A549 (cell line): ENCODE data around the gene EMX2. TPM values are rescaled to one million over a fixed set of nuclear protein-coding genes. Genes with fewer than 3 reads are reported as not detected.

Experiments
- ATAC-seq, 2 experiments: fragments of 200-7000 bp in 1 of 2; fragments of >200 bp in 1 of 2; cut with Nextera tagmentation in 1 of 2; cut with Tn5 transposase in 1 of 2; 3 replicates each; pipeline versions ENCODE4 v1.8.0 to v1.9.1; 2018 to 2020; ENCODE audit warnings: mild to moderate bottlenecking in 1 of 2, moderate library complexity in 1 of 2
- CTCF ChIA-PET: fragments of 300-600 bp; sonication (Branson Sonifier 250); formaldehyde crosslinking; extraction: SDS; loops from one replicate; lab custom pipeline; 2021; ENCODE audit warnings: antibody characterized with exemption, inconsistent platforms; lab: Yijun Ruan, JAX
- POLR2A ChIA-PET: fragments of 350-600 bp; formaldehyde crosslinking; extraction: SDS; loops from one replicate; lab custom pipeline; 2021; ENCODE audit warnings: antibody characterized with exemption, inconsistent platforms; lab: Yijun Ruan, JAX
- DNase-seq, 2 experiments: peaks; one replicate each; pipeline versions ENCODE4 v3.0.0 to v3.0.0-alpha.2; 2011 to 2016; ENCODE audit warnings: low read depth in 1 of 2, low spot score in 1 of 2
- FAIRE-seq: peaks from 2 replicates; lab custom pipeline; 2011; peaks lifted over from hg19 to GRCh38; lab: Jason Lieb, UNC
- H3K27ac ChIP-seq, 2 experiments: fragments of >200 bp; sonication (Bioruptor Twin); formaldehyde crosslinking; 3 replicates each; pipeline ENCODE4 v1.5.1; 2016 to 2017
- H3K4me1 ChIP-seq: fragments of >200 bp; sonication (Bioruptor Twin); formaldehyde crosslinking; 3 replicates; pipeline ENCODE4 v1.6.1; 2016
- H3K4me2 ChIP-seq: fragments of >200 bp; sonication (Bioruptor Twin); formaldehyde crosslinking; 3 replicates; pipeline ENCODE4 v1.6.1; 2016
- H3K4me3 ChIP-seq: fragments of >200 bp; sonication (Bioruptor Twin); formaldehyde crosslinking; 3 replicates; pipeline ENCODE4 v1.5.1; 2016
- H3K9me3 ChIP-seq: fragments of >200 bp; sonication (Bioruptor Twin); formaldehyde crosslinking; 3 replicates; pipeline ENCODE4 v1.6.1; 2016
- CBX2 ChIP-seq: fragments of 200-600 bp; sonication (generic); IDR thresholded peaks from 2 replicates; pipeline ENCODE4 v1.6.1; 2016; ENCODE audit warnings: low read depth, mild to moderate bottlenecking, borderline replicate concordance
- CBX8 ChIP-seq: fragments of 200-600 bp; sonication (generic); IDR thresholded peaks from 2 replicates; pipeline ENCODE4 v1.6.1; 2016
- CEBPB ChIP-seq, 2 experiments: fragments of >200 bp in 1 of 2; sonication (Bioruptor Twin) in 1 of 2; formaldehyde crosslinking in 1 of 2; IDR thresholded peaks; 2 replicates each; pipeline ENCODE4 v1.6.1; 2012 to 2016
- EHMT2 ChIP-seq: fragments of 200-600 bp; sonication (generic); IDR thresholded peaks from 2 replicates; pipeline ENCODE4 v1.6.1; 2016; ENCODE audit warnings: antibody characterized with exemption, low read depth, mild to moderate bottlenecking, moderate library complexity
- FOSB ChIP-seq: fragments of 250-450 bp; sonication (Bioruptor Pico); IDR thresholded peaks from 2 replicates; pipeline ENCODE4 v1.5.0; 2020; ENCODE audit warnings: mild to moderate bottlenecking, moderate library complexity
- HDAC2 ChIP-seq: fragments of 200-600 bp; sonication (generic); IDR thresholded peaks from 2 replicates; pipeline ENCODE4 v1.6.1; 2016
- JUN ChIP-seq, 2 experiments: fragments of >200 bp; sonication (Bioruptor Twin); formaldehyde crosslinking; IDR thresholded peaks; 2 replicates in 1 of 2; 3 replicates in 1 of 2; pipeline ENCODE4 v1.6.1; 2016 to 2017
- JUNB ChIP-seq: fragments of >200 bp; sonication (Bioruptor Twin); formaldehyde crosslinking; IDR thresholded peaks from 2 replicates; pipeline ENCODE4 v1.6.1; 2016
- KDM1A ChIP-seq: fragments of 200-600 bp; sonication (generic); IDR thresholded peaks from 2 replicates; pipeline ENCODE4 v1.6.1; 2016; ENCODE audit warnings: low read depth, mild to moderate bottlenecking
- KDM5A ChIP-seq: fragments of 200-600 bp; sonication (generic); IDR thresholded peaks from 2 replicates; pipeline ENCODE4 v1.6.1; 2016; ENCODE audit warnings: antibody characterized with exemption, mild to moderate bottlenecking
- MAZ ChIP-seq: fragments of 150-350 bp; IDR thresholded peaks from 2 replicates; pipeline ENCODE4 v1.6.1; 2014; ENCODE audit warnings: antibody characterized with exemption, low read depth, low read length, borderline replicate concordance
- MYC ChIP-seq: IDR thresholded peaks from 2 replicates; pipeline ENCODE4 v1.6.1; 2012; ENCODE audit warnings: mild to moderate bottlenecking, inconsistent platforms, low read length, improper control_type of control experiment, borderline replicate concordance
- POLR2AphosphoS2 ChIP-seq: conservative IDR thresholded peaks from 2 replicates; pipeline ENCODE4 v1.6.1; 2012; ENCODE audit warnings: low read length, improper control_type of control experiment, inconsistent platforms
- RFX5 ChIP-seq: fragments of 450-650 bp; IDR thresholded peaks from 2 replicates; pipeline ENCODE4 v1.7.1; 2014; ENCODE audit warnings: antibody characterized with exemption, mild to moderate bottlenecking, moderate library complexity
- RNF2 ChIP-seq: fragments of 200-600 bp; sonication (generic); IDR thresholded peaks from 2 replicates; pipeline ENCODE4 v1.6.1; 2016; ENCODE audit warnings: low read depth, mild to moderate bottlenecking, antibody characterized with exemption, moderate library complexity, borderline replicate concordance
- SMC3 ChIP-seq: fragments of >200 bp; sonication (Bioruptor Twin); formaldehyde crosslinking; IDR thresholded peaks from 3 replicates; pipeline ENCODE4 v1.6.1; 2018; ENCODE audit warnings: inconsistent platforms
- ZC3H11A ChIP-seq: fragments of 450-650 bp; IDR thresholded peaks from 2 replicates; pipeline ENCODE4 v1.6.1; 2014; ENCODE audit warnings: antibody characterized with exemption, mild to moderate bottlenecking
- WGBS: methylation state at CpG from one replicate; pipeline ENCODE4 v1.1.6; 2017; ENCODE audit errors: missing lambda C conversion rate; 5-methylcytosine and 5-hydroxymethylcytosine counted together
- polyA plus RNA-seq, 4 experiments: library from polyadenylated mRNA; depleted of rRNA in 3 of 4; stranded (reverse); fragments of >200 nt; fragmentation: RNase III in 1 of 4; extraction: RNeasy Plus Mini Kit Qiagen cat#74134 plus additional on column Dnase treatment in 1 of 4; gene quantifications; 2 replicates in 3 of 4; 3 replicates in 1 of 4; pipeline ENCODE4 v1.2.3, GENCODE V29; 2011 to 2017
- TF ChIP-seq, protein P1 (sequence below): fragments of >200 bp; sonication (Bioruptor Twin); formaldehyde crosslinking; IDR thresholded peaks from 3 replicates; pipeline ENCODE4 v1.5.1; 2016
- TF ChIP-seq, protein P2 (sequence below): IDR thresholded peaks from 2 replicates; pipeline ENCODE4 v1.6.1; 2012; ENCODE audit warnings: low read depth, borderline replicate concordance
- TF ChIP-seq, protein P3 (sequence below): fragments of >200 bp; sonication (Bioruptor Twin); formaldehyde crosslinking; IDR thresholded peaks from 3 replicates; pipeline ENCODE4 v1.6.1; 2016
- TF ChIP-seq, protein P4 (sequence below): fragments of 450-650 bp; IDR thresholded peaks from 2 replicates; pipeline ENCODE4 v1.6.1; 2014; ENCODE audit warnings: antibody characterized with exemption
- TF ChIP-seq, protein P5 (sequence below): IDR thresholded peaks from 2 replicates; pipeline ENCODE4 v1.6.1; 2012
- TF ChIP-seq, protein P6 (sequence below): fragments of 250-450 bp; sonication (Bioruptor Pico); IDR thresholded peaks from 2 replicates; pipeline ENCODE4 v1.5.0; 2021; ENCODE audit warnings: mild to moderate bottlenecking, moderate library complexity, borderline replicate concordance
- TF ChIP-seq, protein P7 (sequence below): fragments of >200 bp; sonication (Bioruptor Twin); formaldehyde crosslinking; IDR thresholded peaks from 2 replicates; pipeline ENCODE4 v1.6.1; 2016

The EMX2 gene
- polyA plus RNA-seq, 2 of the 4 experiments (the other 2 are of a cell fraction) = not detected

DNA sequence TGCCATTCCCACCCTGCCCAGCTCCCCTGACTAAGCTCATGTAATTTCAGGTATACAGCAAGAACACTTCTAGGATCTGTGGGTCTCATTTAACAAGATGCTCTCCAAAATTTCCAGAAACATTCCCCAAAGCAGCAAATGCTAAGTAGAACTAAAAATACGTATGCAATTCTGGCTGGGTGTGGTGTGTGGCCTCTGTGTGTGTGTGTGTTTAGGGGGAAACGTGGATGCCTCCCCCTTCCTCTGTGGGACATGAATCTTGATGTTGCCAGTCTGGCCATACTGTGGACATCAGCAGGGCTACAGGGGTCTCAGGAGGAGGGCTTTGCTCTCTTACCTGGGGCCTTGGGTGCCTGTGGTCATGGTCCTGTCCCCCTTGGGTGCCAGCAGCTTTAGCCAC is 18.4 kb downstream of the EMX2 start:
- Histone ChIP-seq H3K9me3 (no peaks in the 10 kb centered on the region), H3K4me1 (no peaks in the 10 kb centered on the region), H3K4me3 (no peak overlapping the region), H3K4me2 (no peak overlapping the region), H3K27ac (no peak overlapping the region)
- ChIA-PET CTCF (interaction anchor here (1.0 to 1.2 kb wide), 3 partner anchors 10 to 124 kb away, joined by 3 to 4 read pairs (median 3); no protein-coding TSS in a partner anchor), POLR2A (no interaction called here)
- DNase-seq = no peak
- no peak for ATAC-seq
- FAIRE-seq = no peak
- TF ChIP-seq JUNB (no peak), POLR2AphosphoS2 (no peak), MAZ (no peak), CBX8 (no peak), JUN (IDR thresholded peaks at IDR 0.05) (no peak), FOSB (no peak), CBX2 (no peak)
- TF ChIP-seq, protein P1, sequence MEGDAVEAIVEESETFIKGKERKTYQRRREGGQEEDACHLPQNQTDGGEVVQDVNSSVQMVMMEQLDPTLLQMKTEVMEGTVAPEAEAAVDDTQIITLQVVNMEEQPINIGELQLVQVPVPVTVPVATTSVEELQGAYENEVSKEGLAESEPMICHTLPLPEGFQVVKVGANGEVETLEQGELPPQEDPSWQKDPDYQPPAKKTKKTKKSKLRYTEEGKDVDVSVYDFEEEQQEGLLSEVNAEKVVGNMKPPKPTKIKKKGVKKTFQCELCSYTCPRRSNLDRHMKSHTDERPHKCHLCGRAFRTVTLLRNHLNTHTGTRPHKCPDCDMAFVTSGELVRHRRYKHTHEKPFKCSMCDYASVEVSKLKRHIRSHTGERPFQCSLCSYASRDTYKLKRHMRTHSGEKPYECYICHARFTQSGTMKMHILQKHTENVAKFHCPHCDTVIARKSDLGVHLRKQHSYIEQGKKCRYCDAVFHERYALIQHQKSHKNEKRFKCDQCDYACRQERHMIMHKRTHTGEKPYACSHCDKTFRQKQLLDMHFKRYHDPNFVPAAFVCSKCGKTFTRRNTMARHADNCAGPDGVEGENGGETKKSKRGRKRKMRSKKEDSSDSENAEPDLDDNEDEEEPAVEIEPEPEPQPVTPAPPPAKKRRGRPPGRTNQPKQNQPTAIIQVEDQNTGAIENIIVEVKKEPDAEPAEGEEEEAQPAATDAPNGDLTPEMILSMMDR = no peak
- TF ChIP-seq, protein P2, sequence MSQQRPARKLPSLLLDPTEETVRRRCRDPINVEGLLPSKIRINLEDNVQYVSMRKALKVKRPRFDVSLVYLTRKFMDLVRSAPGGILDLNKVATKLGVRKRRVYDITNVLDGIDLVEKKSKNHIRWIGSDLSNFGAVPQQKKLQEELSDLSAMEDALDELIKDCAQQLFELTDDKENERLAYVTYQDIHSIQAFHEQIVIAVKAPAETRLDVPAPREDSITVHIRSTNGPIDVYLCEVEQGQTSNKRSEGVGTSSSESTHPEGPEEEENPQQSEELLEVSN = no peak
- TF ChIP-seq, protein P3, sequence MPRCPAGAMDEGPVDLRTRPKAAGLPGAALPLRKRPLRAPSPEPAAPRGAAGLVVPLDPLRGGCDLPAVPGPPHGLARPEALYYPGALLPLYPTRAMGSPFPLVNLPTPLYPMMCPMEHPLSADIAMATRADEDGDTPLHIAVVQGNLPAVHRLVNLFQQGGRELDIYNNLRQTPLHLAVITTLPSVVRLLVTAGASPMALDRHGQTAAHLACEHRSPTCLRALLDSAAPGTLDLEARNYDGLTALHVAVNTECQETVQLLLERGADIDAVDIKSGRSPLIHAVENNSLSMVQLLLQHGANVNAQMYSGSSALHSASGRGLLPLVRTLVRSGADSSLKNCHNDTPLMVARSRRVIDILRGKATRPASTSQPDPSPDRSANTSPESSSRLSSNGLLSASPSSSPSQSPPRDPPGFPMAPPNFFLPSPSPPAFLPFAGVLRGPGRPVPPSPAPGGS = no peak
- TF ChIP-seq, protein P4, sequence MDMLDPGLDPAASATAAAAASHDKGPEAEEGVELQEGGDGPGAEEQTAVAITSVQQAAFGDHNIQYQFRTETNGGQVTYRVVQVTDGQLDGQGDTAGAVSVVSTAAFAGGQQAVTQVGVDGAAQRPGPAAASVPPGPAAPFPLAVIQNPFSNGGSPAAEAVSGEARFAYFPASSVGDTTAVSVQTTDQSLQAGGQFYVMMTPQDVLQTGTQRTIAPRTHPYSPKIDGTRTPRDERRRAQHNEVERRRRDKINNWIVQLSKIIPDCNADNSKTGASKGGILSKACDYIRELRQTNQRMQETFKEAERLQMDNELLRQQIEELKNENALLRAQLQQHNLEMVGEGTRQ = no peak
- WGBS = 19% methylated on average over 2 of the region's 2 CpGs

DNA sequence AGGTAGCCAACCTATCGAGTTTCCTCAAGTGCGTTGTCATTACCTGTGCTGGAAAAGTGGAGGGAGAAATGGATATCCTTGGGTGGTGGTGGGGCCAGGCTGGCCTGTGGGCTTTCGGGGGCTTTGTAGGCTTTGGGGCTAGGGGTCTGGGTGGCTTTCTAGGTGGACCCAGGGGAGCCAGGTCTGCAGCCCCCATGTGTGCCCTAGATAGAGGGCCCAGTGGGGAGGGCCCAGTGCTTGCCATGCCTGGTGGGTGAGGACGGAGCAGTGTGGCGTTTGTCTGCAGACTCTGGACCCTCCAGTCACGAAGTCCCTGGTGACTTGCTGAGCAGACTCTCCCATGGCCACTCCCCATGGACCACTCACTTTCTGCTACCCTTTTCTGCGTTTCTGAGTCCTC is 19.7 kb downstream of the EMX2 start:
- ATAC-seq (no peak), DNase-seq (no peak), FAIRE-seq (no peak)
- POLR2A ChIA-PET = no interaction called here
- H3K27ac ChIP-seq = no peak overlapping the region
- H3K9me3 ChIP-seq = no peaks in the 10 kb centered on the region
- WGBS = 34% methylated on average over 6 of the region's 7 CpGs
- CTCF ChIA-PET = no interaction called here
- TF ChIP-seq EHMT2 (no peak), JUN (IDR thresholded peaks at IDR 0.05) (no peak), KDM1A (no peak), SMC3 (no peak), RFX5 (no peak), FOSB (no peak), KDM5A (no peak), HDAC2 (no peak), RNF2 (no peak), CEBPB (IDR thresholded peaks at IDR 0.05) (no peak), MYC (no peak), ZC3H11A (no peak)
- TF ChIP-seq, protein P5, sequence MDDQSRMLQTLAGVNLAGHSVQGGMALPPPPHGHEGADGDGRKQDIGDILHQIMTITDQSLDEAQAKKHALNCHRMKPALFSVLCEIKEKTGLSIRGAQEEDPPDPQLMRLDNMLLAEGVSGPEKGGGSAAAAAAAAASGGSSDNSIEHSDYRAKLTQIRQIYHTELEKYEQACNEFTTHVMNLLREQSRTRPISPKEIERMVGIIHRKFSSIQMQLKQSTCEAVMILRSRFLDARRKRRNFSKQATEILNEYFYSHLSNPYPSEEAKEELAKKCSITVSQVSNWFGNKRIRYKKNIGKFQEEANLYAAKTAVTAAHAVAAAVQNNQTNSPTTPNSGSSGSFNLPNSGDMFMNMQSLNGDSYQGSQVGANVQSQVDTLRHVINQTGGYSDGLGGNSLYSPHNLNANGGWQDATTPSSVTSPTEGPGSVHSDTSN = no peak
- TF ChIP-seq, protein P3 = no peak
- TF ChIP-seq, protein P2 = no peak
- TF ChIP-seq, protein P6, sequence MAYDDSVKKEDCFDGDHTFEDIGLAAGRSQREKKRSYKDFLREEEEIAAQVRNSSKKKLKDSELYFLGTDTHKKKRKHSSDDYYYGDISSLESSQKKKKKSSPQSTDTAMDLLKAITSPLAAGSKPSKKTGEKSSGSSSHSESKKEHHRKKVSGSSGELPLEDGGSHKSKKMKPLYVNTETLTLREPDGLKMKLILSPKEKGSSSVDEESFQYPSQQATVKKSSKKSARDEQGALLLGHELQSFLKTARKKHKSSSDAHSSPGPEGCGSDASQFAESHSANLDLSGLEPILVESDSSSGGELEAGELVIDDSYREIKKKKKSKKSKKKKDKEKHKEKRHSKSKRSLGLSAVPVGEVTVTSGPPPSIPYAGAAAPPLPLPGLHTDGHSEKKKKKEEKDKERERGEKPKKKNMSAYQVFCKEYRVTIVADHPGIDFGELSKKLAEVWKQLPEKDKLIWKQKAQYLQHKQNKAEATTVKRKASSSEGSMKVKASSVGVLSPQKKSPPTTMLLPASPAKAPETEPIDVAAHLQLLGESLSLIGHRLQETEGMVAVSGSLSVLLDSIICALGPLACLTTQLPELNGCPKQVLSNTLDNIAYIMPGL (CRISPR knock-in tag) = no peak
- TF ChIP-seq, protein P7, sequence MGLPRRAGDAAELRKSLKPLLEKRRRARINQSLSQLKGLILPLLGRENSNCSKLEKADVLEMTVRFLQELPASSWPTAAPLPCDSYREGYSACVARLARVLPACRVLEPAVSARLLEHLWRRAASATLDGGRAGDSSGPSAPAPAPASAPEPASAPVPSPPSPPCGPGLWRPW = no peak
- no peaks in the 10 kb centered on the region for H3K4me1 ChIP-seq
- H3K4me2 ChIP-seq = no peak overlapping the region
- H3K4me3 ChIP-seq = no peak overlapping the region
